Heart right ventricle (tissue), 16 donors: Measurements from ENCODE around the gene GRN. TPM values are rescaled to one million over a fixed set of nuclear protein-coding genes. Genes with fewer than 3 reads are reported as not detected.
A peak's percentile ranks its signal among the peaks of the same experiment; 100 is the strongest.

Experiments used
- ATAC-seq, 8 donors: fragments of 200-7000 bp; cut with Tn5 transposase; one replicate each; pipeline ENCODE4 v1.9.1; 2020; ENCODE audit warnings: mild to moderate bottlenecking in 8 of 8, moderate library complexity in 8 of 8, moderate number of reproducible peaks in 1 of 8
- DNase-seq, 2 donors: peaks; one replicate each; pipeline ENCODE4 v3.0.0-alpha.2; 2020
- H3K27ac ChIP-seq, 10 donors: fragments of 200-600 bp; sonication (generic) in 2 of 10; one replicate each; pipeline versions ENCODE4 v1.5.0 to v1.8.0; 2020 to 2022; ENCODE audit warnings: mild to moderate bottlenecking in 3 of 10
- H3K27me3 ChIP-seq, 7 donors: fragments of 200-600 bp; one replicate each; pipeline ENCODE4 v1.8.0; 2021 to 2022; ENCODE audit warnings: mild to moderate bottlenecking in 2 of 7
- H3K36me3 ChIP-seq, 9 donors: fragments of 200-600 bp; sonication (generic) in 1 of 9; one replicate each; pipeline versions ENCODE4 v1.5.0 to v1.8.0; 2020 to 2022; ENCODE audit warnings: mild to moderate bottlenecking in 2 of 9
- H3K4me1 ChIP-seq, 9 donors: fragments of 200-600 bp; sonication (generic) in 1 of 9; one replicate each; pipeline versions ENCODE4 v1.5.0 to v1.8.0; 2020 to 2022; ENCODE audit warnings: mild to moderate bottlenecking in 4 of 9
- H3K4me3 ChIP-seq, 10 donors: fragments of 200-600 bp; sonication (generic) in 2 of 10; one replicate each; pipeline versions ENCODE4 v1.5.0 to v1.8.0; 2020 to 2022; ENCODE audit warnings: mild to moderate bottlenecking in 7 of 10, moderate library complexity in 2 of 10
- H3K9me3 ChIP-seq, 11 donors: fragments of 200-600 bp in 10 of 11; sonication (generic) in 2 of 11; one replicate each; pipeline versions ENCODE4 v1.5.0 to v1.8.0; 2013 to 2022; ENCODE audit warnings: mild to moderate bottlenecking in 2 of 11, control low read depth in 1 of 11, moderate library complexity in 1 of 11
- WGBS, 2 donors: extraction: QIAGEN DNeasy Blood & Tissue Kit; methylation state at CpG; one replicate each; pipeline ENCODE4 v1.1.7; 2013; ENCODE audit warnings: inconsistent platforms in 1 of 2; 5-methylcytosine and 5-hydroxymethylcytosine counted together
- intact Hi-C, 10 donors: fragments of 100-400 bp; cut with DNase I; formaldehyde crosslinking; loops; one replicate each; pipeline versions ENCODE4 v1.11.1 to v1.14.2; 2022
- polyA plus RNA-seq, 2 donors: library from polyadenylated mRNA; stranded (reverse); fragments of 200-250 nt; gene quantifications; one replicate each; pipeline ENCODE4 v1.2.3, GENCODE V29; 2013
- total RNA-seq, 10 donors: library from RNA; stranded (reverse); fragmentation: NEBNext Ultra II Directional in 3 of 10; extraction: Animal tissue kit (Norgen Biotek cat#: 25700) in 3 of 10; gene quantifications; one replicate each; pipeline versions ENCODE4 v1.2.1 to v1.2.4, GENCODE V29; 2021 to 2023
- TF ChIP-seq, protein P1 (sequence below), 9 donors: fragments of 200-600 bp; sonication (generic) in 2 of 9; IDR thresholded peaks; one replicate each; pipeline versions ENCODE4 v1.5.0 to v1.8.0; 2021 to 2022; ENCODE audit warnings: antibody characterized with exemption in 9 of 9, mild to moderate bottlenecking in 5 of 9, moderate library complexity in 1 of 9
- donor health status: Arrhythmogenic right ventricular cardiomyopathy.
- donor health status: ischemic (EF 13 %, LVEDD 7.1; RV severe dilation, severe dysfunction).
- donor health status: healthy with polysubstance abuse.
- donor health status: DM: no; HTN: yes; CAD: no.
- donor health status: DM: no; HTN: no; CAD: no.
- donor health status: ischemic (EF 25% LVEDD 6.9; RV normal size, moderate dysfunction).
- donor health status: ischemic (EF 25% LVEDD 5.7; RV mildly dilated, moderate dysfunction).
- donor health status: healthy.
- donor health status: DM: yes; HTN: yes; CAD: no.
- donor health status: Ischemic cardiomyopathy.
- donor health status: ischemic (EF 35%, LVEDD 5.7; RV mildly dilated, moderate dysfunction).
- donor health status: nonischemic (EF 11% LVEDD 7.7; RV severe dilation, severe dysfunction).
- donor health status: DM: yes; HTN: yes; CAD: no.
- donor health status: PGD.
- donor health status: ischemic (EF 29% LVEDD 5.4; RV normal size, mild dysfunction).
- donor health status: nonischemic (EF 23%, LVEDD 6.1; RV moderate dilation, normal function).

The GRN gene
- total and polyA plus RNA-seq, 12 donors, result 41.5 to 303 (median 148) TPM

DNA sequence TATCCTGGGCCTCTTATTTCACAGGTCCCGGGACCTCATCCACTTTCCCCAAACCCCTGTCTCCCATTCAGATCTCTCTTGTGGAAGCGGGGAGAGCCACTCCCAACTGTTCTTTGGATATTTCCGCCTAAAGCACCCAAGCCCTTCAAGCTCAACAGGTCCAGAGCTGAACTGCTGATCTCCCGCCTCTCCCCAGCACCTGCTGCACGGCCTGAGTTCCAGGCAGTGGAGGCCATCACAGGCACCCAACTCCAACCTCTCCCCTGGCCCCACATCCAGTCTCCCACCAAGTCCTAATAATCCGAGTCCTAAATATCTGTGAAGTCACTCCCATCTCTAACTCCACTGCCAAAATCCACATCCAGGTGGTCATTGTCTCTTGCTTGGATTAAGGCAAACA, 37.8 kb downstream of the GRN start:
- Histone ChIP-seq H3K9me3 (no peaks in the 10 kb centered on the region), H3K27ac (no peak overlapping the region), H3K4me3 (no peak overlapping the region), H3K4me1 (peaks cover 0 to 20% (median 13%) of the 10 kb centered on the region in 9 donors), H3K27me3 (peaks cover 0 to 31% (median 14%) of the 10 kb centered on the region in 7 donors), H3K36me3 (no peaks in the 10 kb centered on the region)
- intact Hi-C loops, result loop anchor here in 1 of 10 donors (10.0 kb wide), 1 partner anchor 122 kb away; the partner anchor contains the start of gene GPATCH8
- 90 to 91% methylated on average over 6 of the region's 6 CpGs for WGBS, 2 donors
- ATAC-seq (no peak), DNase-seq (no peak)
- TF ChIP-seq, protein P1, sequence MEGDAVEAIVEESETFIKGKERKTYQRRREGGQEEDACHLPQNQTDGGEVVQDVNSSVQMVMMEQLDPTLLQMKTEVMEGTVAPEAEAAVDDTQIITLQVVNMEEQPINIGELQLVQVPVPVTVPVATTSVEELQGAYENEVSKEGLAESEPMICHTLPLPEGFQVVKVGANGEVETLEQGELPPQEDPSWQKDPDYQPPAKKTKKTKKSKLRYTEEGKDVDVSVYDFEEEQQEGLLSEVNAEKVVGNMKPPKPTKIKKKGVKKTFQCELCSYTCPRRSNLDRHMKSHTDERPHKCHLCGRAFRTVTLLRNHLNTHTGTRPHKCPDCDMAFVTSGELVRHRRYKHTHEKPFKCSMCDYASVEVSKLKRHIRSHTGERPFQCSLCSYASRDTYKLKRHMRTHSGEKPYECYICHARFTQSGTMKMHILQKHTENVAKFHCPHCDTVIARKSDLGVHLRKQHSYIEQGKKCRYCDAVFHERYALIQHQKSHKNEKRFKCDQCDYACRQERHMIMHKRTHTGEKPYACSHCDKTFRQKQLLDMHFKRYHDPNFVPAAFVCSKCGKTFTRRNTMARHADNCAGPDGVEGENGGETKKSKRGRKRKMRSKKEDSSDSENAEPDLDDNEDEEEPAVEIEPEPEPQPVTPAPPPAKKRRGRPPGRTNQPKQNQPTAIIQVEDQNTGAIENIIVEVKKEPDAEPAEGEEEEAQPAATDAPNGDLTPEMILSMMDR (IDR thresholded peaks at IDR 0.05), result no peak

DNA sequence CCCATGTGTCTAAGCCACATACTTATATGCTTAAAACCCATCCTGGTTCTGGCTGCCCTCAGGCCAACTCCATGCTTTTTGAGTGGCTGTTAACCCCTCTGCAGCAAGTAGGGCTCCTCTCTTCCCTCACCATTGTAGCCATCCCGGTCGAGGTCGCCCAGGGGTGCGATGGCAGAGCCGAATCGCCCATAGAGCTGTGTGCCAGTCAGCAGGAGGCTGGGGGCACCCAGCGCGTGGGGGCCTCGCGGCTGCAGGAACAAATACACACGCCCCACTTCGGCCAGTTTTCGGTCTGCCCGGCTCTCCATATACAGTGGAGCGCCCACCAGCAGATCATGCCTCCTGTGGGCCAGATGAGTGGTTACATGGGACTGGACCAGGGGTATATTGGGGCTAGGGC, 38.3 kb downstream of the GRN start:
- intact Hi-C loops, result loop anchor here in 1 of 10 donors (10.0 kb wide), 1 partner anchor 121 kb away; the partner anchor contains the start of gene GPATCH8
- Histone ChIP-seq H3K36me3 (no peaks in the 10 kb centered on the region), H3K9me3 (no peaks in the 10 kb centered on the region), H3K4me1 (peaks cover 0 to 20% (median 13%) of the 10 kb centered on the region in 9 donors), H3K27me3 (peaks cover 0 to 31% (median 14%) of the 10 kb centered on the region in 7 donors), H3K27ac (no peak overlapping the region), H3K4me3 (no peak overlapping the region)
- TF ChIP-seq, protein P1 (IDR thresholded peaks at IDR 0.05), result no peak
- ATAC-seq (no peak), DNase-seq (no peak)
- WGBS, 2 donors, result 92 to 93% methylated on average over 15 of the region's 15 CpGs

DNA sequence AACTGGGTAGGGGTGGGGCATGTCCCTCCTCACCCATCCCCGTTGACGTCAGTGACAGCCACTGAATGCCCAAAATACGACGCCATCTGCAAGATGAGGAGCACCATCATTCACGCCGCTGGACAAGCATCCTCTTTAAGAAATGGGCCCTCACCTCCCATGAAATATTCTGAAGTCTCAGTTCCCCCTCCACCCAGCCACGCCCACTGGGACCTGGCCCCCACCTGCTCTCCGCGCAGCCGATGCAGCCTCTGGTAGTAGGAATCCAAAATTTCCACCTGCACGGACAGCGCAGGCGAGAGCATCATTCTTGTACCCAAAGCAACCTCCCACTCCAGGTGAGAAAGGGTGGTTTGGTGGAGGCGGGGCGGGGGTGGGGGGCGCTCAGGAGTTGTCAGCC, 38.8 kb downstream of the GRN start:
- Histone ChIP-seq H3K4me3 (no peak overlapping the region), H3K36me3 (no peaks in the 10 kb centered on the region), H3K4me1 (peaks cover 0 to 20% (median 13%) of the 10 kb centered on the region in 9 donors), H3K9me3 (no peaks in the 10 kb centered on the region), H3K27ac (no peak overlapping the region), H3K27me3 (peaks cover 0 to 31% (median 14%) of the 10 kb centered on the region in 7 donors)
- WGBS, 2 donors, result 60 to 62% methylated on average over 16 of the region's 16 CpGs
- DNase-seq (no peak), ATAC-seq (no peak)
- intact Hi-C loops, result loop anchor here in 1 of 10 donors (10.0 kb wide), 1 partner anchor 121 kb away; the partner anchor contains the start of gene GPATCH8
- TF ChIP-seq, protein P1 (IDR thresholded peaks at IDR 0.05), result no peak

DNA sequence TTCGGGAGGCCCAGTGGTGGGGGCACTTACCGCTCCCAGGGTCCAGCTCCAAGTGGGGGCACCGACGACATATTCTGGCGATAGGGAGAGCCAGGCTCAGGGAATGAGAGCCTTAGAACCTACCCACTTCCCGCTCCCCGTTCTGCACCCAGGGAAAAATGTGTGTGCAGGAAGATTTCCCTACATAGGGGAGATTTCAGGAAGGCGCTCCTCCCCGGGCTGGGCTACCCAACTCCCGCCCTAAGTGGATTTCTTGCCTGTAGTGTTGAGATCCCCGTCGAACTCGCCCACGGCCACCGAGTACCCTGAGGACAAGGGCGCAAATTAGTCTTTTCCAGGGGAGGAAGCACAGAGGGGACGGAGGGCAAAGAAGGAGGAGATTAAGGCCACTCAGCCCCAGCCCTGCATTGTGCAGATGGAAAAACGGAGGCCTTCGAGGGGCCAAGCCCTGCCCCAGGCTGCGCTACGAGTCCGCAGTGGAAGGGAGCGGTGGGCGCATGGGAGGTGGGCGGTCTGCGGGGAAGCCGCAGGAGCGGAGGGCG, 39.2 kb downstream of the GRN start:
- intact Hi-C loops, result loop anchor here in 1 of 10 donors (10.0 kb wide), 1 partner anchor 120 kb away; the partner anchor contains the start of gene GPATCH8
- Histone ChIP-seq H3K27ac (no peak overlapping the region), H3K4me3 (peak overlapping the region in 7 of 10 donors; percentile 51 to 60 (median 54)), H3K36me3 (no peaks in the 10 kb centered on the region), H3K4me1 (peaks cover 0 to 20% (median 13%) of the 10 kb centered on the region in 9 donors), H3K27me3 (peaks cover 0 to 31% (median 14%) of the 10 kb centered on the region in 7 donors), H3K9me3 (no peaks in the 10 kb centered on the region)
- peak in 2 of 8 donors; percentile 7 for ATAC-seq
- no peak for DNase-seq
- TF ChIP-seq, protein P1 (IDR thresholded peaks at IDR 0.05), result no peak
- 13 to 14% methylated on average over 29 of the region's 29 CpGs for WGBS, 2 donors
